H1 (cell line): Measurements from ENCODE around the gene NID1. TPM values are rescaled to one million over a fixed set of nuclear protein-coding genes. Genes with fewer than 3 reads are reported as not detected.

Experiments used
- CTCF ChIA-PET: fragments of 300-600 bp; sonication (Branson Sonifier 250); formaldehyde crosslinking; loops from one replicate; lab custom pipeline; 2021; ENCODE audit not compliant: partially characterized antibody; lab: Charles Lee
- POLR2A ChIA-PET: fragments of 300-600 bp; sonication (Branson Sonifier 250); formaldehyde crosslinking; loops from one replicate; lab custom pipeline; 2021; ENCODE audit warnings: inconsistent platforms; ENCODE audit not compliant: partially characterized antibody; lab: Charles Lee
- DNase-seq, 2 experiments: peaks; one replicate each; pipeline versions ENCODE4 v3.0.0 to v3.0.0-alpha.2; 2010 to 2022; ENCODE audit warnings: low spot score in 2 of 2, low read depth in 1 of 2, mixed read lengths in 1 of 2
- FAIRE-seq: peaks from 2 replicates; lab custom pipeline; 2011; peaks lifted over from hg19 to GRCh38; lab: Jason Lieb, UNC
- H2AFZ ChIP-seq: 2 replicates; pipeline ENCODE4 v1.8.1; 2012; ENCODE audit warnings: low read length, inconsistent platforms
- H2AK5ac ChIP-seq: 2 replicates; pipeline ENCODE4 v1.6.1; 2013; ENCODE audit warnings: low read depth, low read length
- H2BK120ac ChIP-seq: replicated peaks from 2 replicates; pipeline ENCODE3; 2013; ENCODE audit warnings: low read depth, low read length, inconsistent platforms
- H2BK12ac ChIP-seq: 2 replicates; pipeline ENCODE4 v1.6.1; 2013; ENCODE audit warnings: low read depth, low read length
- H2BK15ac ChIP-seq: 2 replicates; pipeline ENCODE4 v1.6.1; 2013; ENCODE audit warnings: low read length
- H2BK20ac ChIP-seq: 2 replicates; pipeline ENCODE4 v1.6.1; 2013; ENCODE audit warnings: low read length
- H2BK5ac ChIP-seq: 2 replicates; pipeline ENCODE4 v1.6.1; 2013; ENCODE audit warnings: low read depth, low read length
- H3K14ac ChIP-seq: 2 replicates; pipeline ENCODE4 v1.6.1; 2013; ENCODE audit warnings: inconsistent platforms; ENCODE audit not compliant: insufficient read length
- H3K18ac ChIP-seq: 2 replicates; pipeline ENCODE4 v1.6.1; 2013; ENCODE audit warnings: low read length; ENCODE audit errors: extremely low read depth
- H3K23ac ChIP-seq: 2 replicates; pipeline ENCODE4 v1.6.1; 2013; ENCODE audit warnings: inconsistent platforms; ENCODE audit not compliant: insufficient read length
- H3K23me2 ChIP-seq: 2 replicates; pipeline ENCODE4 v1.6.1; 2013; ENCODE audit warnings: low read depth, low read length
- H3K27ac ChIP-seq: 2 replicates; pipeline ENCODE4 v1.6.1; 2011; ENCODE audit warnings: low read depth, low read length, inconsistent platforms
- H3K27me3 ChIP-seq, 4 experiments: replicated peaks in 1 of 4; 1 replicate in 1 of 4; 2 replicates in 3 of 4; pipeline versions ENCODE4 v1.6.1 to v1.8.1; 2011 to 2013; ENCODE audit warnings: low read length in 3 of 4, mild to moderate bottlenecking in 3 of 4, inconsistent platforms in 2 of 4, mixed read lengths in 2 of 4, moderate library complexity in 1 of 4; ENCODE audit not compliant: control insufficient read depth in 3 of 4, insufficient read depth in 3 of 4; ENCODE audit errors: extremely low read depth in 1 of 4
- H3K36me3 ChIP-seq, 4 experiments: 2 replicates each; pipeline versions ENCODE4 v1.6.1 to v1.8.1; 2011 to 2013; ENCODE audit warnings: mild to moderate bottlenecking in 4 of 4, low read length in 3 of 4, moderate library complexity in 2 of 4, control low read depth in 1 of 4, inconsistent platforms in 1 of 4; ENCODE audit not compliant: insufficient read depth in 4 of 4, control insufficient read depth in 2 of 4
- H3K4ac ChIP-seq: replicated peaks from 2 replicates; pipeline ENCODE3; 2013; ENCODE audit warnings: low read length, low read depth, mixed read lengths, inconsistent platforms; ENCODE audit not compliant: insufficient read length
- H3K4me1 ChIP-seq, 4 experiments: replicated peaks in 1 of 4; 1 replicate in 1 of 4; 2 replicates in 3 of 4; pipeline versions ENCODE4 v1.6.1 to v1.8.1; 2011 to 2013; ENCODE audit warnings: low read length in 3 of 4, inconsistent platforms in 2 of 4, mixed read lengths in 1 of 4; ENCODE audit not compliant: insufficient read depth in 4 of 4, control insufficient read depth in 3 of 4
- H3K4me2 ChIP-seq, 2 experiments: 2 replicates each; pipeline versions ENCODE4 v1.6.1 to v1.8.1; 2011 to 2013; ENCODE audit warnings: low read depth in 2 of 2, low read length in 2 of 2, control low read depth in 1 of 2, inconsistent platforms in 1 of 2, mild to moderate bottlenecking in 1 of 2; ENCODE audit not compliant: insufficient read depth in 1 of 2
- H3K4me3 ChIP-seq, 4 experiments: fragments of 200-600, 300-600 bp in 1 of 4; sonication (generic), shearing (Covaris generic), sonication (Bioruptor Twin) in 1 of 4; 2 replicates each; pipeline versions ENCODE4 v1.5.1 to v1.8.1; 2011 to 2016; ENCODE audit warnings: low read length in 4 of 4, low read depth in 3 of 4, control low read depth in 2 of 4, inconsistent platforms in 2 of 4, mild to moderate bottlenecking in 2 of 4, mixed read lengths in 1 of 4, moderate library complexity in 1 of 4; ENCODE audit not compliant: insufficient read depth in 2 of 4; ENCODE audit errors: extremely low read depth in 1 of 4
- H3K56ac ChIP-seq: replicated peaks from 2 replicates; pipeline ENCODE3; 2013; ENCODE audit warnings: low read depth, mild to moderate bottlenecking, mixed read lengths, low read length, inconsistent platforms; ENCODE audit not compliant: insufficient read length
- H3K79me1 ChIP-seq: 2 replicates; pipeline ENCODE4 v1.6.1; 2013; ENCODE audit warnings: low read depth, low read length, control low read depth
- H3K79me2 ChIP-seq, 2 experiments: 2 replicates each; pipeline versions ENCODE4 v1.6.1 to v1.8.1; 2012 to 2013; ENCODE audit warnings: low read length in 2 of 2, mild to moderate bottlenecking in 2 of 2, inconsistent platforms in 1 of 2; ENCODE audit not compliant: insufficient read depth in 2 of 2, control insufficient read depth in 1 of 2
- H3K9ac ChIP-seq, 4 experiments: replicated peaks in 1 of 4; 1 replicate in 1 of 4; 2 replicates in 3 of 4; pipeline versions ENCODE4 v1.6.1 to v1.8.1; 2011 to 2013; ENCODE audit warnings: low read depth in 3 of 4, low read length in 3 of 4, control low read depth in 2 of 4, mild to moderate bottlenecking in 2 of 4, moderate library complexity in 2 of 4, inconsistent platforms in 1 of 4; ENCODE audit errors: extremely low read depth in 1 of 4
- H3K9me3 ChIP-seq, 2 experiments: 2 replicates each; pipeline versions ENCODE4 v1.6.1 to v1.8.1; 2012 to 2013; ENCODE audit warnings: mild to moderate bottlenecking in 2 of 2, moderate library complexity in 2 of 2, control low read depth in 1 of 2, inconsistent platforms in 1 of 2, low read depth in 1 of 2, low read length in 1 of 2, mixed read lengths in 1 of 2; ENCODE audit not compliant: insufficient read depth in 2 of 2
- H4K20me1 ChIP-seq, 2 experiments: replicated peaks in 1 of 2; 2 replicates each; pipeline versions ENCODE3 to v1.8.1; 2011 to 2013; ENCODE audit warnings: inconsistent platforms in 2 of 2, low read length in 2 of 2, mild to moderate bottlenecking in 1 of 2; ENCODE audit not compliant: insufficient read depth in 2 of 2, control insufficient read depth in 1 of 2
- H4K5ac ChIP-seq: 2 replicates; pipeline ENCODE4 v1.6.1; 2013; ENCODE audit warnings: low read length, low read depth, mixed read lengths, inconsistent platforms; ENCODE audit not compliant: insufficient read length
- H4K8ac ChIP-seq: 2 replicates; pipeline ENCODE4 v1.8.0; 2013; ENCODE audit warnings: mild to moderate bottlenecking, moderate library complexity, low read length, inconsistent platforms; ENCODE audit not compliant: insufficient read depth; ENCODE audit errors: extremely low read depth
- H4K91ac ChIP-seq: replicated peaks from 2 replicates; pipeline ENCODE3; 2013; ENCODE audit warnings: low read length, mixed read lengths, inconsistent platforms; ENCODE audit not compliant: insufficient read length
- WGBS, 2 experiments: shearing (Covaris generic) in 1 of 2; methylation state at CpG; one replicate each; pipeline versions ENCODE4 v1.1.6 to v1.1.7; 2013 to 2015; ENCODE audit warnings: low lambda C conversion rate in 2 of 2, mixed read lengths in 2 of 2, inconsistent platforms in 1 of 2, low coverage in 1 of 2, missing lambda C conversion rate in 1 of 2; ENCODE audit not compliant: insufficient replicate concordance in 2 of 2, insufficient coverage in 1 of 2, insufficient read length in 1 of 2; ENCODE audit errors: extremely low coverage in 1 of 2, missing lambda C conversion rate in 1 of 2; 5-methylcytosine and 5-hydroxymethylcytosine counted together
- polyA plus RNA-seq, 7 experiments: library from polyadenylated mRNA; depleted of rRNA in 3 of 7; stranded (reverse) in 5 of 7; unstranded in 2 of 7; fragments of >200 nt in 5 of 7; fragments of 200-250 nt in 2 of 7; gene quantifications; 1 replicate in 5 of 7; 2 replicates in 1 of 7; 4 replicates in 1 of 7; pipeline versions ENCODE4 v1.2.1 to v1.2.3, GENCODE V29; 2011 to 2013; ENCODE audit warnings: missing spikeins in 2 of 7, mixed read lengths in 2 of 7
- total RNA-seq: library from RNA; stranded (reverse); fragmentation: NEBNext Ultra II Directional; extraction: Animal tissue kit (Norgen Biotek cat#: 25700); gene quantifications from 2 replicates; pipeline ENCODE4 v1.2.1, GENCODE V29; 2021

NID1 gene
- total and polyA plus RNA-seq, 2 of the 8 experiments (the other 6 are each of a cell fraction or from before 2014, with no cell fraction given) = 20.9 to 25.4 TPM

GRCh38 chr1:235951661-235952060 lies 113.2 kb downstream of the NID1 start:
- Histone ChIP-seq H3K14ac (no peak overlapping the region), H3K79me2 (no peaks in the 10 kb centered on the region), H3K27ac (no peak overlapping the region), H2BK20ac (no peak overlapping the region), H3K27me3 (no peaks in the 10 kb centered on the region; a peak in 1 of 7 replicates), H4K8ac (peak overlapping the region; percentile 51; the same call in 1 of the 2 replicates), H2BK120ac (no peak overlapping the region), H3K4me3 (no peak overlapping the region), H4K20me1 (no peaks in the 10 kb centered on the region), H3K9ac (no peak overlapping the region), H3K4ac (no peak overlapping the region), H2BK15ac (no peak overlapping the region), H3K4me2 (no peak overlapping the region), H2AK5ac (no peak overlapping the region), H4K91ac (no peak overlapping the region), H3K36me3 (no peaks in the 10 kb centered on the region), H3K23me2 (no peaks in the 10 kb centered on the region), H2BK5ac (no peak overlapping the region), H2BK12ac (no peak overlapping the region), H3K79me1 (no peaks in the 10 kb centered on the region), H3K18ac (no peak overlapping the region), H3K56ac (no peak overlapping the region), H3K23ac (no peak overlapping the region), H3K9me3 (no peaks in the 10 kb centered on the region), H2AFZ (no peak overlapping the region), H3K4me1 (no peaks in the 10 kb centered on the region; a peak in 1 of 7 replicates), H4K5ac (no peak overlapping the region)
- FAIRE-seq (no peak), DNase-seq (no peak)
- WGBS, 2 experiments = 87% methylated on average over 3 of the region's 4 CpGs; no CpG with 5 or more reads in 1 of the 2 experiments
- POLR2A ChIA-PET = no interaction called here
- CTCF ChIA-PET = interaction anchor here (0.7 to 1.2 kb wide), 2 partner anchors 49 to 86 kb away, joined by 3 to 4 read pairs; no protein-coding TSS in a partner anchor
